HG02885 (cell line): Measurements from ENCODE around the gene SPATS2.
"Not testable (repeated sequence)": the region's sequence is repeated elsewhere in the genome, so short reads cannot be mapped to it uniquely, and the experiment has no call there.

Experiments
- ATAC-seq: cut with Tn5 transposase; IDR thresholded peaks from one replicate; pipeline ENCODE4 v1.9.1; 2021; ENCODE audit warnings: mild to moderate bottlenecking; ENCODE audit not compliant: unreplicated experiment, poor library complexity

SPATS2 gene

DNA sequence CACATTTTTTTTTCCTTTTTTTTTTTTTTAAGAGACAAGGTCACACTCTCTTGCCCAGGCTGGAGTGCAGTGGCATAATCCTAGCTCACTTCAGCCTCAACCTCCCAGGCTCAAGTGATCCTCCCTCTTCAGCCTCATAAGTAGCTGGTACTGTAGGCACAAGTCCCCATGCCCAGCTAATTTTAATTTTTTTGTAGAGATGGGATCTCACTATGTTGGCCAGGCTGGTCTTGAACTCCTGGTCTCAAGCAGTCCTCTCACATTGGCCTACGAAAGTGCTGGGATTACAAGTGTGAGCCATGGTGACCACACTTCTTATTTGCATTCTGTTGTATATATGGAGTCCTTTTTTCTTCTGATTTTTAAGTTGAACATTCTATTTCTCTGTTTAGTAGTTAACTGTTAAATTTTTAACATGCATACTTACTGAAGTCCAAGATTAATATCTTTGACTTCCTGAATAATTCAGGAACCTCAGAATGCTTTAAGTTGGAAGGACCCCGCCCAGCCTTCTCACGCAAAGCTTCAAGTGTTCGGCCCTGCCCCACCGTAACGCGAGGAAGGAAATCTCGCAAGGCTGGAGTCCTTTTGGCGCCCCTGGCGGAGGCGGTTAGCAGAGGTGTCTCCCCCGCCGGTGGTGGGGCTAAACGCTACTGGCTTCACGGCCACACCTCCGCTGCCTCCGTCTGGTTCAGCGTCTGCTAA is 21.6 kb downstream of the SPATS2 start:
- no peak for ATAC-seq

GRCh38 chr12:49389387-49389703 is 22.1 kb downstream of the SPATS2 start:
- no peak for ATAC-seq

DNA sequence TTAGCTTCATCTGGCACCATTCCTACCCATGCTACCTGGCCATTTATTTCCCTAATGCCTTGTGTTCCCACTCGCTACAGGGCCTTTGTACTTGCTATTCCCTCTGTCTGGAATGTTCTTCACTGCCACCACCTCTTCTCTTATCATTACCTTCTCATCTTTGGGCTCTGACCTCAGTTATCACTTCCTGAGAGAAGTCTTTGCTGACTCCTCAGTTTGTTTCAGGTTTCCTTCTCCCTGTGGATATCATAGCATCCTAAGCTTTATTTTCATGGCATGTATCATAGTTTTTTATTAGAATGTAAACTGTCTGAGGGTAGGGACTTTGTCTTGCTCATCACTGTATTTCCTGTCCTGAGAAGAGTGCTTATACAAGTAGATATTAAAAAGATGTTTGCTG is 29.7 kb downstream of the SPATS2 start:
- no peak for ATAC-seq

GRCh38 chr12:49400304-49400703 is 33.0 kb downstream of the SPATS2 start:
- ATAC-seq, result no peak

- no peak for ATAC-seq
Measured at GRCh38 chr12:49403971-49404450, 36.7 kb downstream of the SPATS2 start.

DNA sequence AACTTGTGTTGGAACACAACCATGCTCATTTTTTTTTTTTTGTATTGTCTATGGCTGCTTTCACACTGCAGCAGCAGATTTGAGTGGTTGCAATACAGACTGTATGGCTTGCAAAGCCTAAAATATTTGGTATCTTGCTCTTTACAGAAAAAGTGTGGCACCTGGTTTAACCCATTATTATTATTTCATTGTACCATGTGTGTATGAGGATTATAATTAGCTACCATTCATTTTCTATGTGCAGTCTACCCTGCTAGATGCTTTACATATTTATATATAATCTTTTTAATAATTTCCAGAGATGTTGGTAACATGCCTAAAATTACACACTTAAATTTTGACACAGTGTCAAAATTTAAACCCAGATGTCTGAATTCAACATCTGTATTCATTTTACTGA is 37.7 kb downstream of the SPATS2 start:
- ATAC-seq, result no peak

GRCh38 chr12:49410818-49411217 is 43.6 kb downstream of the SPATS2 start:
- no peak for ATAC-seq

DNA sequence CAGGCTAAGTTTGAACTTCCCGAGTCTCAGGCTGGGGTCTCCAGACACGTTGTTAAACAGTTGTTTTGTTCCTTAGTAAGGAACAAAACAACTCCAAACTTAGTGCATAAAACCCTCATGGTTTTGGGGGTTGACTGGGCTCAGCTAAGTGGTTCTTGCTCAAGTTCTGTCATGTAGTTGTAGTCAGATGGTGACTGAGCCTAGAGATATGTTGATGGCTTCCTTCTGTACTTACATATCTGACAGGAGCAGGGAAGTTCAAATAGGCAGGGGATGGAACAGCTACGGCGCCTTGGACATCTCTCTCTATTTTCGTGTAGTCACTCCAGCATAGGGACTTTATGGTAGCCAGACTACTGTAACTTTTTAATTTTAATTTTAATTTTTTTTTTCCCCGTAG is 45.7 kb downstream of the SPATS2 start:
- no peak for ATAC-seq

DNA sequence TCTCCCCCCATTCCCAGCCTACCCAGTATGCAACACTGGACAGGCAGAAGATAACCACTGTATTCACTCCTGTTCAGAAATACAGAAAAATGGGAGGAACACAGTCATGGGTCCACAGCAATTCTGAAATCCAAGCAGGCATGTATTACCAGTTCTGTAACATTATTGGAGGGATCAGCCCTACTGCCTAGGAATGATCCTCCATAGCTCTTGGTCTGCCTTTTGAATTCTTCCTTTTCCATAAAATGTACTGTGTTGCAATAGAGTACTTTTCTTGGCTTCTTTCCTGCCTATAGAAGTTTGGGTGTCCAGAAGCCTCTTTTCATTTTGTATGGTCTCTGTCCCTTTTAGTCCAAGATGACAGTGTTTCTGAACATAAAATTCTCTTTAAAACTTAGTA is 46.5 kb downstream of the SPATS2 start:
- no peak for ATAC-seq

- ATAC-seq, result no peak
Measured at GRCh38 chr12:49414364-49414763, 47.1 kb downstream of the SPATS2 start.

GRCh38 chr12:49415521-49415970 is 48.3 kb downstream of the SPATS2 start:
- ATAC-seq, result no peak

- ATAC-seq, result no peak
Measured at GRCh38 chr12:49416892-49417291, 49.6 kb downstream of the SPATS2 start.

GRCh38 chr12:49417558-49417957 is 50.3 kb downstream of the SPATS2 start:
- ATAC-seq, result no peak

DNA sequence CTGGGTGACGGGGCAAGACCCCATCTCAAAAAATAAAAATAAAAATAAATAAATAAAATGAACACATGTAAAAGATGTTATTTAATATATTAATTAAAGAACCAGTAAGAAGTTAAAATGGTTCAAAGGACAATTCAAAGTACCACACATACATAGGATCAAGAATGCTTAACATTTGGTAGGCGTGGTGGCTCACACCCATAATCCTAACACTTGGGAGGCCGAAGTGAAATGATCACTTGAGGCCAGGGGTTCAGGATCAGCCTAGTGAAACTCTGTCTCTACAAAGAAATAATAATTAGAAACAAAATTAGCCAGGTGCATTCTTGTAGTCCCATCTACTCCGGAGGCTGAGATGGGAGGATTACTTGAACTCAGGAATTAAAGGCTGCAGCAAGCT is 53.3 kb downstream of the SPATS2 start:
- ATAC-seq, result no peak

GRCh38 chr12:49422114-49422513 is 54.9 kb downstream of the SPATS2 start:
- ATAC-seq, result no peak

GRCh38 chr12:49428793-49429192 is 61.5 kb downstream of the SPATS2 start:
- ATAC-seq, result peak; percentile 40

DNA sequence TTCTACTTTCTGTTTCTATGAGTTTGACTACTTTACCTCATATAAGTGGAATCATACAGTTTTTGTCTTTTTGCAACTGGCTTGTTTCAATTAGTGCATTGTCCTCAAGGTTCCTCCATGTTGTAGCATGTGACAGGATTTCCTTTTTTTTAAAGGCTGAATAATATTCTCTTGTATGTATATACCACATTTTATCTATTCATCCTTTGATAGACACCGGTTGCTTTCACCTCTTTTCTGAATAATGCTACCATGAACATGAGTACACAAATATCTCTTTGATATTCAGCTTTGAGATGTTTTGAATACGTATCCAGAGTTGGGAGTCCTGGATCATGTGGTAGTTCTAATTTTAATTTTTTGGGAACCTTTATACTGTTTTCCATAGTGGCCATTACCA is 65.4 kb downstream of the SPATS2 start:
- ATAC-seq, result no peak

DNA sequence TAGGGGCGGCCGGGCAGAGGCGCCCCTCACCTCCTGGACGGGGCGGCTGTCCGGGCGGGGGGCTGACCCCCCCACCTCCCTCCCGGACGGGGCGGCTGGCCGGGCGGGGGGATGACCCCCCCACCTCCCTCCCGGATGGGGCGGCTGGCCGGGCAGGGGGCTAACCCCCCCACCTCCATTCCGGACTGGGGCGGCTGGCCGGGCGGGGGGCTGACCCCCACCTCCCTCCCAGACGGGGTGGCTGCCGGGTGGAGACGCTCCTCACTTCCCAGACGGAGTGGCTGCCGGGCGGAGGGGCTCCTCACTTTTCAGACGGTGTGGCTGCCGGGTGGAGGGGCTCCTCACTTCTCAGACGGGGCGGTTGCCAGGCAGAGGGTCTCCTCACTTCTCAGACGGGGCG is 69.5 kb downstream of the SPATS2 start:
- ATAC-seq, result not testable (repeated sequence)

DNA sequence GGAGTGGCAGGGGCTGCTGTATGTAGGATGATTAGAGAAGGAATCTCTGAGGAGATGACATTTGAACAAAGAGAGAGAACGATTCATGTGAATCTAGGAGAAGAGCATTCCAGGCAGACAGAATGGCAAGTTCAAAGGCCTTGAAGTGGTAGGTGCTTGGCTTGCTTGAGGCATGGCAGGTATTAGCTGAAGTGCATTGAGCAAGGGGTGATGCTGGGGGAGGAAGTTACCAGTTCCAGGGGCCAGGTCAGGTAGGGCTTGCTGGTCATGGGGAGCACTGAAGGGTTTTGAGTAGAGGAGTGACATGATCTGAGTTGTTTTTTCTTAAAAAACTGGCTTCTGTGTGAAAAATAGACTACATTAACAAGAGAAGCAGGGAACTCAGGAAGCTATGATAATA is 71.8 kb downstream of the SPATS2 start:
- ATAC-seq, result no peak

DNA sequence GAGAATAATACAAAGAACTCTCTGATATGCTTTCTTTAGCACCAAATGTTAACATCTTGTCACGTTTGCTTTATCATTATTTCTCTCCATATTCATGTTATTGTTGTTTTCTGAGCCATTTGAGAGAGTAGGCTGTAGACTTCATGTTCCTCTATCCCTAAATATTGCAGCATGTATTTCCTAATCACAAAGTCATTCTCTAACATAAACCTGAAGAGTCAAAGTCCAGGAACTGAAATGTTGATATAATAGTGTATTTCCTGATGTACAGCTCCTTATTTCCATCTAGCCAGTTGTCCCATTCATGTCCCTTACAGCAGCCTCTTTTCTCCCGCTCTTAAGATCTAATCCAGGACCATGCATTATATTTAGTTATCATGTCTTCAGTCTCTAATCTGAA is 72.8 kb downstream of the SPATS2 start:
- ATAC-seq, result no peak

- no peak for ATAC-seq
Measured at GRCh38 chr12:49442915-49443314, 75.7 kb downstream of the SPATS2 start.

- no peak for ATAC-seq
Measured at GRCh38 chr12:49446571-49446970, 79.3 kb downstream of the SPATS2 start.

DNA sequence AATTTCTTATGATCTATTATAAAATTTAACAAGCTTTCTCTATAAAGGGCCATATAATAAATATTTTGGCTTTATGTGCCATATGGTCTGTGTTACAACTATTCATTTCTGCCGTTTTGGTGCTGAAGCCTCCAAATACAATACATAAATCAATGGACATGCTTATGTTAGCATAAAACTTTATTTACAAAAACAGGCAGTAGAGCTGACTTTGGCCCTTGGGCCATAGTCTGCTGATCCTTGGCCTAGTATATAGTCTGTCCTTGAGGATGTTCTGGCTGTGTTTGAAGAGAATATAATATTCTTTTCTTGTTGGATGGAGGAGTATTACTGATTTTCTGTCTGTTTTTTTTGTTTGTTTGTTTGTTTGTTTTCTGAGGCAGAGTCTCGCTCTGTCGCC is 81.6 kb downstream of the SPATS2 start:
- ATAC-seq, result no peak
